ENCODE measurements around the gene PSMD11. TPM values are rescaled to one million over a fixed set of nuclear protein-coding genes. Genes with fewer than 3 reads are reported as not detected.

Gene PSMD11
- polyA plus RNA-seq, 1 donor (not counting 4 experiments of a cell fraction or from before 2014, with no cell fraction given), result 103 TPM

- Histone ChIP-seq H3K27me3 (ENCODE audit: control insufficient read depth, extremely low read depth, insufficient read depth, low read length) (no peaks in the 10 kb centered on the region), H3K4me2 (ENCODE audit: control insufficient read depth, extremely low read depth, insufficient read depth, low read depth, low read length) (no peak overlapping the region), H3K36me3 (ENCODE audit: control insufficient read depth in 2 of 2, extremely low read depth in 1 of 2, insufficient read depth in 2 of 2, low read length in 2 of 2) (no peaks in the 10 kb centered on the region), H3K9ac (ENCODE audit: control insufficient read depth, extremely low read depth, insufficient read depth, low read length) (no peak overlapping the region), H3K9me3 (ENCODE audit: control insufficient read depth, low read depth, low read length) (no peaks in the 10 kb centered on the region), H3K4me3 (ENCODE audit: control insufficient read depth in 2 of 3, extremely low read depth in 1 of 3, insufficient read depth in 2 of 3, low read depth in 1 of 3, low read length in 3 of 3) (no peak overlapping the region), H3K4me1 (ENCODE audit: control insufficient read depth, extremely low read depth, insufficient read depth, low read length) (peaks cover 33% of the 10 kb centered on the region), H4K20me1 (ENCODE audit: control insufficient read depth, extremely low read depth, insufficient read depth, low read length) (no peaks in the 10 kb centered on the region), H3K9me1 (ENCODE audit: control insufficient read depth, extremely low read depth, insufficient read depth, low read length) (no peaks in the 10 kb centered on the region), H3K27ac (ENCODE audit: control insufficient read depth, insufficient read depth, low read length) (peak overlapping the region; percentile 89), H3K79me2 (ENCODE audit: control insufficient read depth, insufficient read depth, low read length) (no peaks in the 10 kb centered on the region), H2AFZ (ENCODE audit: control insufficient read depth, low read length) (no peak overlapping the region)
- dilution Hi-C loops (cut with MboI; ENCODE audit: extremely low pct_ligation_motif_present, low sequenced_read_pairs), result no loop called here
- DNase-seq (ENCODE audit: low read depth, low spot score), result no peak
- TF ChIP-seq, protein P1, sequence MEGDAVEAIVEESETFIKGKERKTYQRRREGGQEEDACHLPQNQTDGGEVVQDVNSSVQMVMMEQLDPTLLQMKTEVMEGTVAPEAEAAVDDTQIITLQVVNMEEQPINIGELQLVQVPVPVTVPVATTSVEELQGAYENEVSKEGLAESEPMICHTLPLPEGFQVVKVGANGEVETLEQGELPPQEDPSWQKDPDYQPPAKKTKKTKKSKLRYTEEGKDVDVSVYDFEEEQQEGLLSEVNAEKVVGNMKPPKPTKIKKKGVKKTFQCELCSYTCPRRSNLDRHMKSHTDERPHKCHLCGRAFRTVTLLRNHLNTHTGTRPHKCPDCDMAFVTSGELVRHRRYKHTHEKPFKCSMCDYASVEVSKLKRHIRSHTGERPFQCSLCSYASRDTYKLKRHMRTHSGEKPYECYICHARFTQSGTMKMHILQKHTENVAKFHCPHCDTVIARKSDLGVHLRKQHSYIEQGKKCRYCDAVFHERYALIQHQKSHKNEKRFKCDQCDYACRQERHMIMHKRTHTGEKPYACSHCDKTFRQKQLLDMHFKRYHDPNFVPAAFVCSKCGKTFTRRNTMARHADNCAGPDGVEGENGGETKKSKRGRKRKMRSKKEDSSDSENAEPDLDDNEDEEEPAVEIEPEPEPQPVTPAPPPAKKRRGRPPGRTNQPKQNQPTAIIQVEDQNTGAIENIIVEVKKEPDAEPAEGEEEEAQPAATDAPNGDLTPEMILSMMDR (optimal IDR thresholded peaks at IDR 0.05 in 1 of 3, IDR thresholded peaks at IDR 0.05 in 1 of 3, conservative IDR thresholded peaks at IDR 0.05 in 1 of 3; ENCODE audit: extremely low read depth in 1 of 3, insufficient read depth in 2 of 3, low read length in 3 of 3), result no peak
- TF ChIP-seq EZH2 (IDR thresholded peaks at IDR 0.05; ENCODE audit: low read length), result no peak
- FAIRE-seq, result no peak
Observed at GRCh38 chr17:32498391-32498790, 54.1 kb downstream of the PSMD11 start.

- Histone ChIP-seq H3K9me1 (ENCODE audit: control insufficient read depth, extremely low read depth, insufficient read depth, low read length) (no peaks in the 10 kb centered on the region), H3K79me2 (ENCODE audit: control insufficient read depth, insufficient read depth, low read length) (no peaks in the 10 kb centered on the region), H3K4me2 (ENCODE audit: control insufficient read depth, extremely low read depth, insufficient read depth, low read depth, low read length) (no peak overlapping the region), H3K4me1 (ENCODE audit: control insufficient read depth, extremely low read depth, insufficient read depth, low read length) (peaks cover 32% of the 10 kb centered on the region), H3K27me3 (ENCODE audit: control insufficient read depth, extremely low read depth, insufficient read depth, low read length) (no peaks in the 10 kb centered on the region), H3K9me3 (ENCODE audit: control insufficient read depth, low read depth, low read length) (no peaks in the 10 kb centered on the region), H3K36me3 (ENCODE audit: control insufficient read depth in 2 of 2, extremely low read depth in 1 of 2, insufficient read depth in 2 of 2, low read length in 2 of 2) (no peaks in the 10 kb centered on the region), H4K20me1 (ENCODE audit: control insufficient read depth, extremely low read depth, insufficient read depth, low read length) (no peaks in the 10 kb centered on the region), H2AFZ (ENCODE audit: control insufficient read depth, low read length) (no peak overlapping the region), H3K4me3 (ENCODE audit: control insufficient read depth in 2 of 3, extremely low read depth in 1 of 3, insufficient read depth in 2 of 3, low read depth in 1 of 3, low read length in 3 of 3) (no peak overlapping the region), H3K9ac (ENCODE audit: control insufficient read depth, extremely low read depth, insufficient read depth, low read length) (no peak overlapping the region), H3K27ac (ENCODE audit: control insufficient read depth, insufficient read depth, low read length) (no peak overlapping the region)
- dilution Hi-C loops (cut with MboI; ENCODE audit: extremely low pct_ligation_motif_present, low sequenced_read_pairs), result no loop called here
- DNase-seq (ENCODE audit: low read depth, low spot score) (no peak), FAIRE-seq (no peak)
- no peak for TF ChIP-seq EZH2 (IDR thresholded peaks at IDR 0.05; ENCODE audit: low read length)
- TF ChIP-seq, protein P1 (optimal IDR thresholded peaks at IDR 0.05 in 1 of 3, IDR thresholded peaks at IDR 0.05 in 1 of 3, conservative IDR thresholded peaks at IDR 0.05 in 1 of 3; ENCODE audit: extremely low read depth in 1 of 3, insufficient read depth in 2 of 3, low read length in 3 of 3), result no peak
Observed at GRCh38 chr17:32502013-32502412, 57.7 kb downstream of the PSMD11 start.
